DOHH2 (cell line): ENCODE results near the gene PTPN4.

Experiments used
- EZH2phosphoT487 ChIP-seq: fragments of 200-600 bp; sonication (generic); IDR thresholded peaks from 2 replicates; pipeline ENCODE4 v1.6.1; 2017; ENCODE audit warnings: borderline replicate concordance, mild to moderate bottlenecking, antibody characterized with exemption, low read length, moderate library complexity, mixed read lengths
- TF ChIP-seq, protein P1 (sequence below): fragments of 200-600 bp; sonication (generic); IDR thresholded peaks from one replicate; pipeline ENCODE4 v1.5.1; 2014; ENCODE audit warnings: antibody characterized with exemption, mild to moderate bottlenecking, low read depth, low read length; ENCODE audit not compliant: poor library complexity, severe bottlenecking

DNA sequence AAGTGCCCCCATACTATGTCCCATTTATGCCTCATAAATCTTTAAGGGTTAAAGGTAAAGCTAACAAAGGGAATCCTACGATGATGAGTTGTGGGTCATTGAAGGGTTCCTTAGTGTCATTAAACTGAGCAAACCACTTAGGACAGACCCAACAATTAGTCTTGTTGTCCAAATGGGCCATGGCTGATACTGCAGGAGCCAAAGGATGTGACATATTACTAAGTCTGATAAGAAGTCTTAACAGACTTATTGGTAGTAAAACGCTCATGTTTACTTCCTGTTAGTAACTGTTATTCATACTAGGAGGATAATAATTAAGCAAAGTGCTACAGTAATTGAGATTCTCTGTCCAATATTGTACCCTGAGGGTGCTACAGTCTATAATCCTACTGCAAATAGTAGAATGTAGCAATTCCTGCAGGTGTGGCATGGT, 96.8 kb downstream of the PTPN4 start:
- TF ChIP-seq, protein P1, sequence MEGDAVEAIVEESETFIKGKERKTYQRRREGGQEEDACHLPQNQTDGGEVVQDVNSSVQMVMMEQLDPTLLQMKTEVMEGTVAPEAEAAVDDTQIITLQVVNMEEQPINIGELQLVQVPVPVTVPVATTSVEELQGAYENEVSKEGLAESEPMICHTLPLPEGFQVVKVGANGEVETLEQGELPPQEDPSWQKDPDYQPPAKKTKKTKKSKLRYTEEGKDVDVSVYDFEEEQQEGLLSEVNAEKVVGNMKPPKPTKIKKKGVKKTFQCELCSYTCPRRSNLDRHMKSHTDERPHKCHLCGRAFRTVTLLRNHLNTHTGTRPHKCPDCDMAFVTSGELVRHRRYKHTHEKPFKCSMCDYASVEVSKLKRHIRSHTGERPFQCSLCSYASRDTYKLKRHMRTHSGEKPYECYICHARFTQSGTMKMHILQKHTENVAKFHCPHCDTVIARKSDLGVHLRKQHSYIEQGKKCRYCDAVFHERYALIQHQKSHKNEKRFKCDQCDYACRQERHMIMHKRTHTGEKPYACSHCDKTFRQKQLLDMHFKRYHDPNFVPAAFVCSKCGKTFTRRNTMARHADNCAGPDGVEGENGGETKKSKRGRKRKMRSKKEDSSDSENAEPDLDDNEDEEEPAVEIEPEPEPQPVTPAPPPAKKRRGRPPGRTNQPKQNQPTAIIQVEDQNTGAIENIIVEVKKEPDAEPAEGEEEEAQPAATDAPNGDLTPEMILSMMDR = no peak
- no peak for TF ChIP-seq EZH2phosphoT487
